NOMO-1 treated with dmso at 0.1 percent for 144 hours (cell line): ENCODE results near the gene PRKCD.

Experiments used
- DNase-seq: peaks from one replicate; lab custom pipeline; 2025; ENCODE audit not compliant: unreplicated experiment; lab: John Stamatoyannopoulos, UW

Gene PRKCD

DNA sequence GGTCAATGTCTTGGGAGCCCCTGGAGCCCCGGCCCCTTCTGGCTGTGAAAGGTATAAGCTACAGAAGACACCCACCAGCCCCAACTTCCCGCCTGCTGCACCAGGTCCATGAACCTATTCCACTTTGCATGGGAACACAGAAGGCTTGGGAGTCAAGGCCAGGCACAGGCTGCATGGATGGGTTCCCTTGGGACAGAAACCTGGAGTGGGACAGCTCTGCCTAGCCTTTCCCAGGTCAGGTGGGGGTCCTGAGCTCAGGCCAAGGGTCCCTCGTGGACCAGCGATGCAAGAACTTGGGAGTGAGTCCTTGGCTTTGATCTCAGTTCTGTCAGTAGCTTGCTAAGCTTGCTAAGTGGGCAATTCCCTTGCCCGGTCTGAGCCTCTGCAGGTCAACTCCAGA, 69.8 kb downstream of the PRKCD start:
- DNase-seq, result no peak

DNA sequence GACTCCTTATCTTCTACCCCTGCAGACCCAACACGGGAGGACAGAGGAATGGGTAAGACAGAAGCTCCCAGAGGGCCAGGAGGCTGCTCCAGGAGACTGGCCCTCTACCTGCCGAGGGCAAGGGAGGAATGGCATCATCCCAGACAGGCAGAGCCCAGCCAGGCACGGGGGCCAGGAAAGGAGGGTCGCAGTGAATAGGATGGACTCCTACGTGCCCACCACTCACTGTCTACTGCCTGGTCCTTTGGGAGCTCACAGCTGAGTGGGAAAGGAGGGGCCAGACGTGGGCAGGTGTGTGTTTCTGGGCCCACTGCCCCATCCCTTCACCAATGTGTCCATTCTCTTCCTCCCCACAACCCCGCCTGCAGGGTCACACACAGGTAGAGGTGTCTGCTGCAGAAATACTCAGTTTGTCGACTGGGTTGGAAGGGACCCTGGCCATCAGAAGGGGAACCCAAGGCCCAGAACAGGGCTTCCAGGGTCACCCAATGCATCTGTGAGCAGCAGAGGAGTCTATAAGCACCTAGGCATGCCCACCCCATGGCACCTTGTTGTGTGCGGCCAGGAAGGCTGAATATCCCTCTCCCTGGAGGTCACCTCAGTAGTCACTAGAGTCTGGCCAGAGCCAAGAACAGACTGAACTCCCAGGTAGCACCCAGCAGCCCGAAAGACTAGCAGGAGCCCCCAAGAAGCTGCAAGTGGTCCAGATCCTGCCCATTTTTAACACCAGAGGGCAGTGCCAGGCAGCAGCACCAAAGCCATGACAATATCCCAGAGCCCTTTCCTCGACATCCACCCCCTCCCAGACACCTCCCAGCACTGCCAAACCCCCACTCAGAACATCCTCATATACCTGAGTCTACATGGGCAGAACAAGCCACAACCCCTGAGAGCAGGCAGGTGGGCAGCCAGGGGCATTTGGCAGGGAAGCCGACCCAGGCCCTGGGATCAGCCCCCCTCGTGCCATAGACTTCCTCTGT, 70.8 kb downstream of the PRKCD start:
- no peak for DNase-seq

- DNase-seq, result no peak
These were observed 71.8 kb downstream of the PRKCD start for GRCh38 chr3:53232641-53233377.

- DNase-seq, result no peak
These were observed 73.3 kb downstream of the PRKCD start for GRCh38 chr3:53234130-53234840.

GRCh38 chr3:53234841-53235232, 73.8 kb downstream of the PRKCD start:
- DNase-seq, result no peak

- no peak for DNase-seq
These were observed 74.5 kb downstream of the PRKCD start for GRCh38 chr3:53235545-53235944.

GRCh38 chr3:53236112-53236841, 75.3 kb downstream of the PRKCD start:
- peak; percentile 19 for DNase-seq

- DNase-seq, result no peak
These were observed 77.2 kb downstream of the PRKCD start for GRCh38 chr3:53238051-53238850.

DNA sequence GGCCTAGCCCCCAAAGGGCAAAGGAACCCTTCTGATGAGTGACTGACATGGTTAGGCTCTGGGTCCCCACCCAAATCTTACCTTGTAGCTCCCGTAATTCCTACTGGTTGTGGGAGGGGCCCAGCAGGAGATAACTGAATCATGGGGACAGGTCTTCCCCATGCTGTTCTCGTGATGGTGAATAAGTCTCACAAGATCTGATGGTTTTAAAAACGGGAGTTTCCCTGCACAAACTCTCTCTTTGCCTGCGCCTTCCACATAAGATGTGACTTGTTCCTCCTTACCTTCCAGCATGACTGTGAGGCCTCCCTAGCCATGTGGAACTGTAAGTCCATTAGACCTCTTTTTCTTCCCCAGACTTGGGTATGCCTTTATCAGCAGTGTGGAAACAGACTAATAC, 77.9 kb downstream of the PRKCD start:
- DNase-seq, result no peak

GRCh38 chr3:53239800-53240199, 78.8 kb downstream of the PRKCD start:
- no peak for DNase-seq

GRCh38 chr3:53240989-53241972, 80.3 kb downstream of the PRKCD start:
- no peak for DNase-seq

- no peak for DNase-seq
These were observed 81.1 kb downstream of the PRKCD start for GRCh38 chr3:53242155-53242554.
